Suprapubic skin (tissue), 4 donors: ENCODE data around the gene ERAP2. TPM values are rescaled to one million over a fixed set of nuclear protein-coding genes. Genes with fewer than 3 reads are reported as not detected.
"Not testable (repeated sequence)": the region's sequence is repeated elsewhere in the genome, so short reads cannot be mapped to it uniquely, and the experiment has no call there.

Experiments used
- DNase-seq, 2 donors: peaks; one replicate each; pipeline ENCODE4 v3.0.0-alpha.2; 2019; ENCODE audit warnings: low spot score in 2 of 2
- H3K27ac ChIP-seq: fragments of 200-600 bp; sonication (generic); one replicate; pipeline ENCODE4 v1.5.1; 2019
- H3K27me3 ChIP-seq: fragments of 200-600 bp; sonication (generic); one replicate; pipeline ENCODE4 v1.5.1; 2019
- H3K36me3 ChIP-seq: fragments of 200-600 bp; sonication (generic); one replicate; pipeline ENCODE4 v1.5.1; 2019
- H3K4me1 ChIP-seq: fragments of 200-600 bp; sonication (generic); one replicate; pipeline ENCODE4 v1.5.1; 2019
- H3K4me3 ChIP-seq: fragments of 200-600 bp; sonication (generic); one replicate; pipeline ENCODE4 v1.5.1; 2019; ENCODE audit warnings: mild to moderate bottlenecking
- H3K9me3 ChIP-seq: fragments of 200-600 bp; sonication (generic); one replicate; pipeline ENCODE4 v1.5.1; 2019
- CTCF ChIP-seq, 2 donors: fragments of 200-600 bp in 1 of 2; fragments of 450-650 bp in 1 of 2; sonication (generic) in 1 of 2; IDR thresholded peaks; one replicate each; pipeline ENCODE4 v1.5.1; 2016 to 2019; ENCODE audit warnings: antibody characterized with exemption in 2 of 2, mild to moderate bottlenecking in 1 of 2, moderate library complexity in 1 of 2
- EP300 ChIP-seq: sonication (generic); formaldehyde crosslinking; IDR thresholded peaks from one replicate; pipeline ENCODE4 v1.6.1; 2017; ENCODE audit warnings: antibody characterized with exemption
- POLR2A ChIP-seq, 2 donors: fragments of 450-650 bp; IDR thresholded peaks; one replicate each; pipeline ENCODE4 v1.6.1; 2017; ENCODE audit warnings: antibody characterized with exemption in 2 of 2, mild to moderate bottlenecking in 2 of 2, moderate library complexity in 2 of 2
- POLR2AphosphoS5 ChIP-seq, 3 donors: sonication (generic); formaldehyde crosslinking; IDR thresholded peaks; one replicate each; pipeline ENCODE4 v1.6.1; 2017; ENCODE audit warnings: antibody characterized with exemption in 3 of 3
- WGBS: methylation state at CpG from one replicate; pipeline ENCODE4 v1.1.5; 2018; 5-methylcytosine and 5-hydroxymethylcytosine counted together
- total RNA-seq, 4 donors: library from RNA; depleted of rRNA; stranded (reverse); fragments of >200 nt; gene quantifications; one replicate each; pipeline ENCODE4 v1.1.0, GENCODE V29; 2016

Gene ERAP2
- total RNA-seq, 4 donors from 2014 or later: 9.0 to 14.0 (median 11.5) TPM

GRCh38 chr5:96836817-96837216 is 39.5 kb upstream of the ERAP2 start:
- no peak overlapping the region for H3K4me3 ChIP-seq
- H3K4me1 ChIP-seq: no peaks in the 10 kb centered on the region
- no peak overlapping the region for H3K27ac ChIP-seq
- no peak for DNase-seq
- H3K36me3 ChIP-seq: no peaks in the 10 kb centered on the region
- 92% methylated on average over 1 of the region's 1 CpG for WGBS
- no peak for TF ChIP-seq POLR2AphosphoS5 (IDR thresholded peaks at IDR 0.05)
- TF ChIP-seq POLR2A (IDR thresholded peaks at IDR 0.05): no peak
- no peak for TF ChIP-seq CTCF (IDR thresholded peaks at IDR 0.05)
- TF ChIP-seq EP300: no peak
- H3K27me3 ChIP-seq: no peaks in the 10 kb centered on the region
- H3K9me3 ChIP-seq: no peaks in the 10 kb centered on the region

- TF ChIP-seq POLR2A (IDR thresholded peaks at IDR 0.05) (no peak), EP300 (no peak), CTCF (IDR thresholded peaks at IDR 0.05) (no peak), POLR2AphosphoS5 (IDR thresholded peaks at IDR 0.05) (no peak)
- H3K4me3 ChIP-seq: no peak overlapping the region
- H3K36me3 ChIP-seq: no peaks in the 10 kb centered on the region
- no peak for DNase-seq
- no peaks in the 10 kb centered on the region for H3K9me3 ChIP-seq
- H3K27ac ChIP-seq: no peak overlapping the region
- 90% methylated on average over 14 of the region's 14 CpGs for WGBS
- H3K4me1 ChIP-seq: no peaks in the 10 kb centered on the region
- no peaks in the 10 kb centered on the region for H3K27me3 ChIP-seq
Observed at GRCh38 chr5:96837303-96837702, 39.0 kb upstream of the ERAP2 start.

DNA sequence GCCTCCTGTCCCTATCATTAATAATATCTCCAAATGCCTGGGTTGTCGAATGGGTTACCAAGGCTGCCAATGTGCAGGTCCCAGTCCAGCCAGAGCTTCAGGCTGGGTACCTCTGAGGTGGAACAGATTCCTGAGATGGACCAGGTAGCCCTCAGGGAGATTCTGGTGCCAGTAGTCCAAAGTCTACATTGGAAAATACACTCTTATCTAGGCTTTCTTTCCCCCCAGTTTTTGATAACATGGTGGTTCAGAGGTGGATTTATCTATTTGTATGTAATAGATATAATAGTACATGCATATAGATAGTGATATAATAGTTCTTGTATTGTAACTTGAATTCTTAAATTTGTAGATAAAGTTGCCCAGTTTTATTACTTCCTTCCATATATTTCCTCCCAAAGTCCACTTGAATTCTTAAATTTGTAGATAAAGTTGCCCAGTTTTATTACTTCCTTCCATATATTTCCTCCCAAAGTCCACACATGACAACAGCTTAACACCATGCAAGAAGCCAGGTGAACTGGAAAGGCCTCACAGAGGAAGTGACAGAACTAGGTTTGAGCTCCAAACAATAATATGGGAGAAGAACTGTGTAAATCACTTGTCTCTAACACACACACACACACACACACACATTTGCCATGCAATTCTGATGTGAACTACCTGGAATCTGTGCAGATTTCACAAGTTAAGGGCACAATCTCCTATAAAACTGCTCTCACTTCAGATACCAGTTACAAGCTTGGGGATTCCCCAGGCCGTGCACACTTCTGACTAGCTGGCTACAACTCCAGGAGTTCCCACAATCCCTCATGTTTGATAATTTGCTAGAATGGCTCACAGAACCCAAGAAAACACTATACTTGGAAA is 37.9 kb upstream of the ERAP2 start:
- DNase-seq: no peak
- Histone ChIP-seq H3K4me3 (no peak overlapping the region), H3K9me3 (no peaks in the 10 kb centered on the region), H3K4me1 (no peaks in the 10 kb centered on the region), H3K27ac (no peak overlapping the region), H3K27me3 (no peaks in the 10 kb centered on the region), H3K36me3 (no peaks in the 10 kb centered on the region)
- TF ChIP-seq POLR2AphosphoS5 (IDR thresholded peaks at IDR 0.05) (no peak), EP300 (no peak), POLR2A (IDR thresholded peaks at IDR 0.05) (no peak), CTCF (IDR thresholded peaks at IDR 0.05) (no peak)
- WGBS: 65% methylated on average over 2 of the region's 2 CpGs

GRCh38 chr5:96839071-96839592 is 37.2 kb upstream of the ERAP2 start:
- Histone ChIP-seq H3K9me3 (no peaks in the 10 kb centered on the region), H3K4me3 (no peak overlapping the region), H3K4me1 (peaks cover 6% of the 10 kb centered on the region), H3K27me3 (no peaks in the 10 kb centered on the region), H3K27ac (no peak overlapping the region), H3K36me3 (no peaks in the 10 kb centered on the region)
- DNase-seq: no peak
- WGBS: 79% methylated on average over 2 of the region's 2 CpGs
- TF ChIP-seq POLR2A (IDR thresholded peaks at IDR 0.05) (no peak), POLR2AphosphoS5 (IDR thresholded peaks at IDR 0.05) (no peak), CTCF (IDR thresholded peaks at IDR 0.05) (no peak), EP300 (no peak)

- not testable (repeated sequence) for DNase-seq, H3K4me3 ChIP-seq, H3K27ac ChIP-seq, H3K9me3 ChIP-seq, H3K36me3 ChIP-seq, H3K27me3 ChIP-seq
- peaks cover 12% of the 10 kb centered on the region for H3K4me1 ChIP-seq
- WGBS: 79% methylated on average over 6 of the region's 6 CpGs
Observed at GRCh38 chr5:96841931-96842330, 34.4 kb upstream of the ERAP2 start.
